ENCODE results near the gene CSNK2A3. TPM values are rescaled to one million over a fixed set of nuclear protein-coding genes. Genes with fewer than 3 reads are reported as not detected.
A peak's percentile ranks its signal among the peaks of the same experiment; 100 is the strongest.

The CSNK2A3 gene
- total and polyA plus RNA-seq, 8 donors: 0.19 to 1.1 (median 0.54) TPM; not detected in 1

DNA sequence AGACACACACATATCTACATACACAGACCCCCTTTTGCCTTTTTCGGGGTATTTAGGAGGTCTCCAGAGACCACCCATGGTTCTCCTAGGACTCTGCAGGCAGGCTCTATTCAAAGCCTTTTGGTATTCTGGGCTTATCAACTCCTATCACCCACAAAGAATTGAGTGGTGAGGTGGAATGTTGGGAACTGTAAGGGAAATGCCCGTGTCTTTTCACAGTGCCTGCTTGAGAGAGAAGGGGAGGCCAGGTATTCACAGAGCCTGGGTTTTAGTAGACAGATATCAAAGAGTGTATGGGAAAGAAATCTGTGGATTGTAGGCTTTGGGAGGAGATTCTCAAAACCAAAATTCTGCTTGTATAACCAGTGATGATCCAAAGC lies 44.0 kb upstream of the CSNK2A3 start:
- H3K4me1 ChIP-seq: peaks cover 0 to 5% (median 0%) of the 10 kb centered on the region in 3 donors
- WGBS, 2 donors: 63 to 72% methylated on average over 2 of the region's 2 CpGs
- intact Hi-C loops (cut with DNase I): no loop called here
- ATAC-seq: no peak
- no peak for DNase-seq
- H3K9me3 ChIP-seq: no peaks in the 10 kb centered on the region
- H3K27ac ChIP-seq: no peak overlapping the region
- FAIRE-seq: no peak
- H3K4me3 ChIP-seq: no peak overlapping the region
- no peaks in the 10 kb centered on the region for H3K27me3 ChIP-seq
- TF ChIP-seq, protein P1, sequence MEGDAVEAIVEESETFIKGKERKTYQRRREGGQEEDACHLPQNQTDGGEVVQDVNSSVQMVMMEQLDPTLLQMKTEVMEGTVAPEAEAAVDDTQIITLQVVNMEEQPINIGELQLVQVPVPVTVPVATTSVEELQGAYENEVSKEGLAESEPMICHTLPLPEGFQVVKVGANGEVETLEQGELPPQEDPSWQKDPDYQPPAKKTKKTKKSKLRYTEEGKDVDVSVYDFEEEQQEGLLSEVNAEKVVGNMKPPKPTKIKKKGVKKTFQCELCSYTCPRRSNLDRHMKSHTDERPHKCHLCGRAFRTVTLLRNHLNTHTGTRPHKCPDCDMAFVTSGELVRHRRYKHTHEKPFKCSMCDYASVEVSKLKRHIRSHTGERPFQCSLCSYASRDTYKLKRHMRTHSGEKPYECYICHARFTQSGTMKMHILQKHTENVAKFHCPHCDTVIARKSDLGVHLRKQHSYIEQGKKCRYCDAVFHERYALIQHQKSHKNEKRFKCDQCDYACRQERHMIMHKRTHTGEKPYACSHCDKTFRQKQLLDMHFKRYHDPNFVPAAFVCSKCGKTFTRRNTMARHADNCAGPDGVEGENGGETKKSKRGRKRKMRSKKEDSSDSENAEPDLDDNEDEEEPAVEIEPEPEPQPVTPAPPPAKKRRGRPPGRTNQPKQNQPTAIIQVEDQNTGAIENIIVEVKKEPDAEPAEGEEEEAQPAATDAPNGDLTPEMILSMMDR (IDR thresholded peaks at IDR 0.05): no peak
- no peaks in the 10 kb centered on the region for H3K36me3 ChIP-seq

DNA sequence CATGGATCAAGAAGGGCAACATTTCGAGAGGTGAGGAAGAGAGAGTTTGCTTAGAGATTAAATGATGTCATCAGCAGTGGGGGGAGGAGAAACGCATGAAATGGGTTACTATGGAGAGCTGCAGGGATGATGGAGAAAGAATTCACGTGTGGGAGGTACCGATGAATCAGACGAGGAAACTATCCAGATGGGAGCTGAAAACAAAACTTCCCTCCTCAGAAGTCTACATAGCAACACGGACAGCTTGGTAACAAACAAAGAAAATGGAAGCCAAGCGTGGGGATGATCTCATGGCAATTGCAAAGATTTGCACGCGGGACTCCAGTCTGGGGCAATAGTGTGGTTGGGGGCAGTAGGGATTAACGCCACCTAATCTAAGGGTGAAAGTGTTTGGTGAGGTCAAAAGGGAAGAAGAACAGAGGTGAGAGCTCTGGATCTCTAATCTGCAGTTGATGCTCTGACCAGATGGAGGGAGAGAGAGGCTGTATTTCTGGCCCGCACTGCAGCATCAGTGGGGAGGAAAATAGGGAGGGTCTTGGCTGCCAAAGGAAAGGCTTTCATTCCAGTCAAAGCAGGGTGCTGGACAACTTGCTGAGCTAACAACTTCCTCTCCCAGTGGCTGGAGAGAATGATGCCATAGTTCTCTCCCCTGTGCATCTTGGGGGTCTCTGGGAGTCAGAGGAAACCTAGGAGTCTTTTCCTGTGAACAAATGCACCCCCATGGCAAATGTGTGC lies 43.4 kb upstream of the CSNK2A3 start:
- H3K4me1 ChIP-seq: no peaks in the 10 kb centered on the region
- H3K9me3 ChIP-seq: no peaks in the 10 kb centered on the region
- intact Hi-C loops (cut with DNase I): no loop called here
- FAIRE-seq: peak; percentile 13
- H3K27ac ChIP-seq: no peak overlapping the region
- no peak for DNase-seq
- WGBS, 2 donors: 67 to 74% methylated on average over 11 of the region's 11 CpGs
- H3K27me3 ChIP-seq: no peaks in the 10 kb centered on the region
- H3K4me3 ChIP-seq: no peak overlapping the region
- peak in 3 of 4 donors; percentile 49 to 69 (median 58) for ATAC-seq
- TF ChIP-seq, protein P1 (IDR thresholded peaks at IDR 0.05): no peak
- H3K36me3 ChIP-seq: no peaks in the 10 kb centered on the region

DNA sequence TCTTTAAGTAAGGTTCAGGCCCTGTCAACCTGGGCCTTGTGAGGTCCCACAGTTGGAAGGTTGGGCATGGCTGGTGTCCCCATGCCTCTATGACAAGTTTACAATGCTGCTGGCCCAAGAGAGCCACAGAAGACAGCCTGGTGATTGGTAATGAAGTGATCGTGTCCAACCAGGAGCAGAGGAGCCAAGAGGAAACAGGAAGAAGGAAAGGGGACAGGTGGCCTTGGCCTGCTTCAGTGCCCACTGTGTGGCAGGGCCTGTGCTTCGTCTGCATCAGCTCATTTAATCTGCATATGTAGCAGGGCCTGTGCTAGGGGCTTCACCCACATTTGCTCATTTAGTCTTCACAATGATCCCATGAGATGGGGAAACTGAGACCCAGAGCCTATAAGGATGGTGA lies 42.1 kb upstream of the CSNK2A3 start:
- intact Hi-C loops (cut with DNase I): no loop called here
- FAIRE-seq (no peak), DNase-seq (no peak), ATAC-seq (no peak)
- no peaks in the 10 kb centered on the region for H3K9me3 ChIP-seq
- no peak overlapping the region for H3K4me3 ChIP-seq
- H3K4me1 ChIP-seq: no peaks in the 10 kb centered on the region
- TF ChIP-seq, protein P1 (IDR thresholded peaks at IDR 0.05): no peak
- no peaks in the 10 kb centered on the region for H3K27me3 ChIP-seq
- WGBS, 2 donors: 62 to 73% methylated on average over 2 of the region's 2 CpGs
- no peak overlapping the region for H3K27ac ChIP-seq
- no peaks in the 10 kb centered on the region for H3K36me3 ChIP-seq

DNA sequence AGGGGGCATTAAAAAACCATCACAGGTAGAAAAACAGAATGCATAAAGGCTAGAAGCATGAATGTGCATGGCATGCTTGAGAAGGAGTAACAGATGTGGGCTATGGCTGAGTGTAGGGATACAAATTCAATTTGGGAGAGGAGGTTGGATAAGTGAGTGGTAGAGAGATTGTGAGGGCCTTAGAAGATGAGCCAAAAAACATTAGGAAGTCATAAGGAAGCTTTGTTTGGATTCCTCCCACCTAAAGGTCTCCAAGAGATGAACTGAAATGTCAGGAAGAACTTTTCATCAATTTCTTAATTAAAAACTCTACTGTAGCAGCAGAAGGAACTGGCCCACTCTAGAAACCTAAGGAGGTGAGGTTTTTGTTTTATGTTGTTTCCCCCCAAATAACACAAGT lies 41.2 kb upstream of the CSNK2A3 start:
- intact Hi-C loops (cut with DNase I): no loop called here
- Histone ChIP-seq H3K27ac (no peak overlapping the region), H3K4me1 (no peaks in the 10 kb centered on the region), H3K9me3 (no peaks in the 10 kb centered on the region), H3K27me3 (no peaks in the 10 kb centered on the region), H3K4me3 (no peak overlapping the region), H3K36me3 (no peaks in the 10 kb centered on the region)
- ATAC-seq (no peak), DNase-seq (no peak), FAIRE-seq (no peak)
- TF ChIP-seq, protein P1 (IDR thresholded peaks at IDR 0.05): no peak

DNA sequence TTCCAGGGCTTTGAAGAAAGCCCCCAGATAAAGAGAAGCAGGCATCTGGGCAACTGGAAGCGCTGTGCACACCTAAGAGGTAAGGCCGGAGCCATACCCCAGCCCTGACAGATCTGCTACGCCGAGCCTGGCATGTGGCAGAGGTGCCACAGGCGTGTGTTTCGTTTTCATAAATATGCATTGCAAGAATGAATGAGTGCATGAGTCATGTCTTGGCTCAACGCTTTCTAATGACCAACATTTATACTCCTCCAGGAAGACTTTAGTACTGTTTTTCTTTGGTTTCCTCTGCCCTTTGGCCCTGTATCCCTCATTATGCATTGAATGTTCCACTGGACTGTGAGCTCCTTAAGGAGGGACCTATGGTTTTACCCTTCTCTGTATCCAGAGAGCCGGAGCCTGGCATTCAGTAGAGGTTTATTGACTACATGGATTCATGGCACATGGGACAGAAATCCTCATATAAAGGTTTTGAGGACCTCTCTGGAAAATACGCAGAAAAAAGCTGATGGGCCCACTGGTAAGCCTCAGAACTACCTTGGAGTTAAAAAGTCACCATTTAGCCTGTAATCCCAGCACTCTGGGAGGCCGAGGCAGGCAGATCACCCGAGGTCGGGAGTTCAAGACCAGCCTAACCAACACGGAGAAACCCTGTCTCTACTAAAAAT lies 38.9 kb upstream of the CSNK2A3 start:
- peak in 3 of 4 donors; percentile 50 to 66 (median 66) for ATAC-seq
- intact Hi-C loops (cut with DNase I): no loop called here
- no peaks in the 10 kb centered on the region for H3K4me1 ChIP-seq
- WGBS, 2 donors: 83% methylated on average over 13 of the region's 13 CpGs
- DNase-seq: no peak
- H3K4me3 ChIP-seq: no peak overlapping the region
- no peak overlapping the region for H3K27ac ChIP-seq
- TF ChIP-seq, protein P1 (IDR thresholded peaks at IDR 0.05): no peak
- no peaks in the 10 kb centered on the region for H3K9me3 ChIP-seq
- FAIRE-seq: no peak
- H3K27me3 ChIP-seq: no peaks in the 10 kb centered on the region
- H3K36me3 ChIP-seq: no peaks in the 10 kb centered on the region

Measured in pancreas (tissue), 10 donors.